Fibroblast of lung (primary cell): Measurements from ENCODE around the gene ALKBH3. TPM values are rescaled to one million over a fixed set of nuclear protein-coding genes. Genes with fewer than 3 reads are reported as not detected.

Source experiments
- DNase-seq, 2 donors: peaks; one replicate each; pipeline versions ENCODE4 v3.0.0 to v3.0.0-alpha.2; 2010; ENCODE audit warnings: low read depth in 2 of 2
- H2AFZ ChIP-seq: 2 replicates; pipeline ENCODE4 v1.5.1; 2012; ENCODE audit warnings: low read length, control low read depth, inconsistent platforms
- H3K27ac ChIP-seq: 2 replicates; pipeline ENCODE4 v1.5.1; 2011; ENCODE audit warnings: low read length, control low read depth; ENCODE audit not compliant: insufficient read depth
- H3K27me3 ChIP-seq: 2 replicates; pipeline ENCODE4 v1.5.1; 2011; ENCODE audit warnings: mild to moderate bottlenecking, low read length; ENCODE audit not compliant: control insufficient read depth, insufficient read depth
- H3K36me3 ChIP-seq: 2 replicates; pipeline ENCODE4 v1.5.1; 2011; ENCODE audit warnings: low read length; ENCODE audit not compliant: control insufficient read depth, insufficient read depth
- H3K4me1 ChIP-seq: 2 replicates; pipeline ENCODE4 v1.5.1; 2011; ENCODE audit warnings: low read length; ENCODE audit not compliant: control insufficient read depth, insufficient read depth; ENCODE audit errors: extremely low read depth
- H3K4me2 ChIP-seq: 2 replicates; pipeline ENCODE4 v1.5.1; 2011; ENCODE audit warnings: low read length, control low read depth; ENCODE audit not compliant: insufficient read depth; ENCODE audit errors: extremely low read depth
- H3K4me3 ChIP-seq, 4 experiments: fragments of 200-600 bp in 1 of 4; sonication (generic) in 1 of 4; replicated peaks in 1 of 4; 2 replicates each; pipeline ENCODE4 v1.5.1; 2011 to 2016; ENCODE audit warnings: low read length in 4 of 4, low read depth in 3 of 4, mild to moderate bottlenecking in 3 of 4, control low read depth in 2 of 4, inconsistent platforms in 1 of 4, mixed read lengths in 1 of 4; ENCODE audit not compliant: insufficient read depth in 1 of 4; ENCODE audit errors: control extremely low read depth in 1 of 4
- H3K79me2 ChIP-seq: 2 replicates; pipeline ENCODE4 v1.5.1; 2012; ENCODE audit warnings: mild to moderate bottlenecking, low read length, inconsistent platforms; ENCODE audit not compliant: control insufficient read depth, insufficient read depth
- H3K9ac ChIP-seq: 2 replicates; pipeline ENCODE4 v1.5.1; 2011; ENCODE audit warnings: mild to moderate bottlenecking, low read length, control low read depth; ENCODE audit not compliant: insufficient read depth
- H3K9me3 ChIP-seq: 2 replicates; pipeline ENCODE4 v1.5.1; 2012; ENCODE audit warnings: low read depth, low read length; ENCODE audit not compliant: control insufficient read depth, insufficient read depth
- H4K20me1 ChIP-seq: 2 replicates; pipeline ENCODE4 v1.5.1; 2011; ENCODE audit warnings: low read length; ENCODE audit not compliant: control insufficient read depth, insufficient read depth; ENCODE audit errors: extremely low read depth
- EZH2 ChIP-seq: IDR thresholded peaks from 2 replicates; pipeline ENCODE4 v1.5.1; 2012; ENCODE audit warnings: low read length, control low read depth, mild to moderate bottlenecking; ENCODE audit errors: missing control alignments
- polyA plus RNA-seq, 2 donors: library from polyadenylated mRNA; depleted of rRNA in 1 of 2; stranded (reverse) in 1 of 2; unstranded in 1 of 2; fragments of >200 nt; gene quantifications; 2 replicates each; pipeline ENCODE4 v1.2.1, GENCODE V29; 2011 to 2012; ENCODE audit warnings: missing spikeins in 1 of 2
- total RNA-seq: library from RNA; depleted of rRNA; stranded (reverse); fragments of >200 nt; gene quantifications from 2 replicates; pipeline ENCODE4 v1.2.1, GENCODE V29; 2014
- TF ChIP-seq, protein P1 (sequence below), 2 donors: IDR thresholded peaks in 1 of 2; conservative IDR thresholded peaks in 1 of 2; 1 replicate in 1 of 2; 2 replicates in 1 of 2; pipeline ENCODE4 v1.5.1; 2011 to 2012; ENCODE audit warnings: low read length in 2 of 2, control low read depth in 1 of 2, inconsistent platforms in 1 of 2, low read depth in 1 of 2, mild to moderate bottlenecking in 1 of 2

ALKBH3 gene
- total and polyA plus RNA-seq, 2 donors (not counting 1 experiment from before 2014, with no cell fraction given): 39.0 to 56.1 TPM

DNA sequence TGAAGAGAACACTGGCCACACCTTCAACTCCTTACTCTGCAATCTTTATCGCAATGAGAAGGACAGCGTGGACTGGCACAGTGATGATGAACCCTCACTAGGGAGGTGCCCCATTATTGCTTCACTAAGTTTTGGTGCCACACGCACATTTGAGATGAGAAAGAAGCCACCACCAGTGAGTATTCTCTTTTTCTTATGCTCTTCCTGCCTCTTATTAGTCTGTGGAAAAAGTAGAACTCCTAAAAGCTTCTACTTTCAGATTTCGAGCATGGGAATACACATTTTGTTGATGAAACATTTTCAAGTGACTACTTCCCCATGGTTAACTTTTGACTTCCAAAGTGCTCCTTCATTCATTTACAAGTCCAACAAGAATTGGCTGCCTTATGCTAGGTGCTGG, 20.9 kb downstream of the ALKBH3 start:
- Histone ChIP-seq H3K4me2 (no peak overlapping the region), H3K36me3 (peaks cover 9% of the 10 kb centered on the region), H3K27me3 (no peaks in the 10 kb centered on the region), H3K79me2 (no peaks in the 10 kb centered on the region), H3K4me3 (no peak overlapping the region), H4K20me1 (no peaks in the 10 kb centered on the region), H3K4me1 (peaks cover 6% of the 10 kb centered on the region), H3K9ac (no peak overlapping the region), H3K9me3 (no peaks in the 10 kb centered on the region), H3K27ac (no peak overlapping the region), H2AFZ (no peak overlapping the region)
- DNase-seq: no peak
- TF ChIP-seq, protein P1, sequence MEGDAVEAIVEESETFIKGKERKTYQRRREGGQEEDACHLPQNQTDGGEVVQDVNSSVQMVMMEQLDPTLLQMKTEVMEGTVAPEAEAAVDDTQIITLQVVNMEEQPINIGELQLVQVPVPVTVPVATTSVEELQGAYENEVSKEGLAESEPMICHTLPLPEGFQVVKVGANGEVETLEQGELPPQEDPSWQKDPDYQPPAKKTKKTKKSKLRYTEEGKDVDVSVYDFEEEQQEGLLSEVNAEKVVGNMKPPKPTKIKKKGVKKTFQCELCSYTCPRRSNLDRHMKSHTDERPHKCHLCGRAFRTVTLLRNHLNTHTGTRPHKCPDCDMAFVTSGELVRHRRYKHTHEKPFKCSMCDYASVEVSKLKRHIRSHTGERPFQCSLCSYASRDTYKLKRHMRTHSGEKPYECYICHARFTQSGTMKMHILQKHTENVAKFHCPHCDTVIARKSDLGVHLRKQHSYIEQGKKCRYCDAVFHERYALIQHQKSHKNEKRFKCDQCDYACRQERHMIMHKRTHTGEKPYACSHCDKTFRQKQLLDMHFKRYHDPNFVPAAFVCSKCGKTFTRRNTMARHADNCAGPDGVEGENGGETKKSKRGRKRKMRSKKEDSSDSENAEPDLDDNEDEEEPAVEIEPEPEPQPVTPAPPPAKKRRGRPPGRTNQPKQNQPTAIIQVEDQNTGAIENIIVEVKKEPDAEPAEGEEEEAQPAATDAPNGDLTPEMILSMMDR (conservative IDR thresholded peaks at IDR 0.05 in 1 of 2, IDR thresholded peaks at IDR 0.05 in 1 of 2; ENCODE audit: low read depth in 1 of 2, low read length in 2 of 2): no peak
- no peak for TF ChIP-seq EZH2

DNA sequence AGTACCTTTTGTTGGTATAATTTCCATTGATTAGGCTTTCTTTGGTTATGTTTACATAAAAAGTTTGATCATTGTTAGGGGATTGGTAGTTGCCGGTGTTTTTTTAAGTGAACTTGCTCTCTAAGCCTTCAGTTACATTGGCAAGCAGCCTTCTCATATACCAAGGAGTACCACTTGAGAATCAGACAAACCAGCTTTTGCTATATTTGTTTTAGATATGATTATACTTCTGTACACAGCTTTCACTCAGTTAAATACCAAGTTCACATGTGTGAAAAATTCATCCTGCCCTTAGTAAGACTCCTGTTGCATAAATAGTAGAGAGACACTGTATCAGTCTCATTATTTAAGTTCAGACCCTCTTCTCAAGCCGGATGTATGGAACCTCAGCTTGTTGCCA, 22.4 kb downstream of the ALKBH3 start:
- DNase-seq: no peak
- Histone ChIP-seq H3K4me1 (peaks cover 6% of the 10 kb centered on the region), H2AFZ (no peak overlapping the region), H3K27ac (no peak overlapping the region), H3K27me3 (no peaks in the 10 kb centered on the region), H3K9ac (no peak overlapping the region), H3K36me3 (peaks cover 9% of the 10 kb centered on the region), H3K9me3 (no peaks in the 10 kb centered on the region), H3K4me3 (no peak overlapping the region), H3K79me2 (no peaks in the 10 kb centered on the region), H3K4me2 (no peak overlapping the region), H4K20me1 (peaks cover 2% of the 10 kb centered on the region)
- TF ChIP-seq, protein P1 (conservative IDR thresholded peaks at IDR 0.05 in 1 of 2, IDR thresholded peaks at IDR 0.05 in 1 of 2; ENCODE audit: low read depth in 1 of 2, low read length in 2 of 2): no peak
- no peak for TF ChIP-seq EZH2

DNA sequence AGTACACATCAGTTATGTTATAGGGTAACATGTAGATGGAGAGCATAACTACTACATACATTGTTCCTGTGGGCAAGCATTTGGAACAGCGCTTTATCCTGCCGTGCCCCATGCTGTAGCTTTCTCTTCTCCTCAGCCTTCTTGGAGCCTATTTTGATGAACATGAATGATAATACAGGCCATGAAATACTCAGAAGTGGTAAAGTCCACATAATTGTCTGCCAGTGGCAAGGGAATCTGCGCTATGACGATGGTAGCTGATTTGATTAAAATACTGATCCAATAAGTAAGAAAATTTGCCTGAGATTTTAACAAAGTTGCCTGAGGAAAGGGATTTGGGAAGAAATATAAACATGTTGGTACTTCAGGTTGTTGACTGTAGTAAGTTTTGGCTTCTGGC, 23.3 kb downstream of the ALKBH3 start:
- H3K9ac ChIP-seq: no peak overlapping the region
- no peaks in the 10 kb centered on the region for H3K27me3 ChIP-seq
- H3K79me2 ChIP-seq: no peaks in the 10 kb centered on the region
- H2AFZ ChIP-seq: no peak overlapping the region
- H3K27ac ChIP-seq: no peak overlapping the region
- no peak for DNase-seq
- H3K4me1 ChIP-seq: peaks cover 6% of the 10 kb centered on the region
- peaks cover 2% of the 10 kb centered on the region for H4K20me1 ChIP-seq
- H3K36me3 ChIP-seq: peaks cover 3% of the 10 kb centered on the region
- TF ChIP-seq, protein P1 (conservative IDR thresholded peaks at IDR 0.05 in 1 of 2, IDR thresholded peaks at IDR 0.05 in 1 of 2; ENCODE audit: low read depth in 1 of 2, low read length in 2 of 2): no peak
- no peak for TF ChIP-seq EZH2
- H3K9me3 ChIP-seq: no peaks in the 10 kb centered on the region
- H3K4me2 ChIP-seq: no peak overlapping the region
- no peak overlapping the region for H3K4me3 ChIP-seq
